Measurements from ENCODE around the gene CPA4. TPM values are rescaled to one million over a fixed set of nuclear protein-coding genes. Genes with fewer than 3 reads are reported as not detected.

Gene CPA4
- total RNA-seq, 1 experiment from 2014 or later: 22.1 TPM

GRCh38 chr7:130358471-130358870 lies 65.5 kb downstream of the CPA4 start:
- no peaks in the 10 kb centered on the region for H3K27me3 ChIP-seq (ENCODE audit: low read length)
- CTCF ChIA-PET: no interaction called here
- H3K9me3 ChIP-seq (ENCODE audit: low read length): peaks cover 4% of the 10 kb centered on the region; the same call in 1 of the 2 replicates
- no peak overlapping the region for H3K9ac ChIP-seq (ENCODE audit: low read length)
- peaks cover 35% of the 10 kb centered on the region for H3K4me1 ChIP-seq (ENCODE audit: insufficient read depth, low read length)
- no peak overlapping the region for H3K4me3 ChIP-seq (ENCODE audit: low read length)
- H3F3A ChIP-seq (ENCODE audit: low read length, unreplicated experiment): peaks cover 5% of the 10 kb centered on the region
- H4K20me1 ChIP-seq (ENCODE audit: low read length): no peaks in the 10 kb centered on the region
- H3K9me2 ChIP-seq (replicated peaks; ENCODE audit: low read length): no peaks in the 10 kb centered on the region
- intact Hi-C loops (cut with micrococcal nuclease): loop anchor here (5.0 kb wide), 1 partner anchor 286 kb away; the partner anchor contains the start of gene KLHDC10
- no TSS peak for BruUV-seq (replicated peaks)
- DNase-seq (no peak), ATAC-seq (no peak)
- no peaks in the 10 kb centered on the region for H3K79me2 ChIP-seq (ENCODE audit: low read length)
- H3K36me3 ChIP-seq (ENCODE audit: low read depth, low read length): no peaks in the 10 kb centered on the region
- POLR2A ChIA-PET (ENCODE audit: unreplicated experiment): no interaction called here
- H3K4me2 ChIP-seq (ENCODE audit: low read length): no peak overlapping the region
- H3K27ac ChIP-seq (ENCODE audit: low read length): no peak overlapping the region
- TF ChIP-seq EZH2phosphoT487 (IDR thresholded peaks at IDR 0.05; ENCODE audit: borderline replicate concordance, low read length) (no peak), EZH2 (IDR thresholded peaks at IDR 0.05; ENCODE audit: low read length, unreplicated experiment) (no peak)
- TF ChIP-seq, protein P1, sequence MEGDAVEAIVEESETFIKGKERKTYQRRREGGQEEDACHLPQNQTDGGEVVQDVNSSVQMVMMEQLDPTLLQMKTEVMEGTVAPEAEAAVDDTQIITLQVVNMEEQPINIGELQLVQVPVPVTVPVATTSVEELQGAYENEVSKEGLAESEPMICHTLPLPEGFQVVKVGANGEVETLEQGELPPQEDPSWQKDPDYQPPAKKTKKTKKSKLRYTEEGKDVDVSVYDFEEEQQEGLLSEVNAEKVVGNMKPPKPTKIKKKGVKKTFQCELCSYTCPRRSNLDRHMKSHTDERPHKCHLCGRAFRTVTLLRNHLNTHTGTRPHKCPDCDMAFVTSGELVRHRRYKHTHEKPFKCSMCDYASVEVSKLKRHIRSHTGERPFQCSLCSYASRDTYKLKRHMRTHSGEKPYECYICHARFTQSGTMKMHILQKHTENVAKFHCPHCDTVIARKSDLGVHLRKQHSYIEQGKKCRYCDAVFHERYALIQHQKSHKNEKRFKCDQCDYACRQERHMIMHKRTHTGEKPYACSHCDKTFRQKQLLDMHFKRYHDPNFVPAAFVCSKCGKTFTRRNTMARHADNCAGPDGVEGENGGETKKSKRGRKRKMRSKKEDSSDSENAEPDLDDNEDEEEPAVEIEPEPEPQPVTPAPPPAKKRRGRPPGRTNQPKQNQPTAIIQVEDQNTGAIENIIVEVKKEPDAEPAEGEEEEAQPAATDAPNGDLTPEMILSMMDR (conservative IDR thresholded peaks at IDR 0.05; ENCODE audit: low read depth, low read length): no peak
- no peak overlapping the region for H2AFZ ChIP-seq (ENCODE audit: low read length)

- H3K4me2 ChIP-seq (ENCODE audit: low read length): no peak overlapping the region
- ATAC-seq (no peak), DNase-seq (no peak)
- no TSS peak for BruUV-seq (replicated peaks)
- H3K36me3 ChIP-seq (ENCODE audit: low read depth, low read length): no peaks in the 10 kb centered on the region
- intact Hi-C loops (cut with micrococcal nuclease): loop anchor here (5.0 kb wide), 1 partner anchor 287 kb away; the partner anchor contains the start of gene KLHDC10
- TF ChIP-seq, protein P1 (conservative IDR thresholded peaks at IDR 0.05; ENCODE audit: low read depth, low read length): no peak
- no peak for TF ChIP-seq EZH2 (IDR thresholded peaks at IDR 0.05; ENCODE audit: low read length, unreplicated experiment)
- no peak for TF ChIP-seq EZH2phosphoT487 (IDR thresholded peaks at IDR 0.05; ENCODE audit: borderline replicate concordance, low read length)
- no peak overlapping the region for H3K9ac ChIP-seq (ENCODE audit: low read length)
- H2AFZ ChIP-seq (ENCODE audit: low read length): no peak overlapping the region
- no peaks in the 10 kb centered on the region for H4K20me1 ChIP-seq (ENCODE audit: low read length)
- peaks cover 44% of the 10 kb centered on the region for H3K4me1 ChIP-seq (ENCODE audit: insufficient read depth, low read length)
- H3K4me3 ChIP-seq (ENCODE audit: low read length): no peak overlapping the region
- CTCF ChIA-PET: no interaction called here
- H3K79me2 ChIP-seq (ENCODE audit: low read length): no peaks in the 10 kb centered on the region
- H3K27ac ChIP-seq (ENCODE audit: low read length): no peak overlapping the region
- H3K9me3 ChIP-seq (ENCODE audit: low read length): peaks cover 4% of the 10 kb centered on the region; the same call in 1 of the 2 replicates
- POLR2A ChIA-PET (ENCODE audit: unreplicated experiment): no interaction called here
- no peaks in the 10 kb centered on the region for H3K27me3 ChIP-seq (ENCODE audit: low read length)
- H3F3A ChIP-seq (ENCODE audit: low read length, unreplicated experiment): peaks cover 8% of the 10 kb centered on the region
- H3K9me2 ChIP-seq (replicated peaks; ENCODE audit: low read length): no peaks in the 10 kb centered on the region
Observed at GRCh38 chr7:130359276-130359857, 66.4 kb downstream of the CPA4 start.

DNA sequence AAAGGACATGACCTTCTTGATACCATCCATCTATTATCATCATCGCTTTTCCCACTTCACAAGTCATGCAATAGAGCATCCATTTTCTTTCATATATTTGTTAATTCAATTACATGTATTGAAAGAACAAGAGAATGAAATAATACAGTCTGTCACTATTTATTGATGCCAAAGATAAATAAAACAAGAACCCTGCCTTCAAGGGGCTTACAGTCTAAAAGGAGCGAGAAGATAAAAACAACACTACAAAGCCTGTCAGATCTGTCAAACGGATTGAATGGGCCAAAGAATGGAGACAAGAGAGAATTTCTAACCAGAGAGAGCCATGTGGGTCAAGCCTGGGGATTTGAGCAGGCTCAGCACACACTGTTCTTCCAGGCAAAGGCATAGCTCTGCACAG lies 67.6 kb downstream of the CPA4 start:
- H3K36me3 ChIP-seq (ENCODE audit: low read depth, low read length): no peaks in the 10 kb centered on the region
- TF ChIP-seq, protein P1 (conservative IDR thresholded peaks at IDR 0.05; ENCODE audit: low read depth, low read length): no peak
- TF ChIP-seq EZH2 (IDR thresholded peaks at IDR 0.05; ENCODE audit: low read length, unreplicated experiment) (no peak), EZH2phosphoT487 (IDR thresholded peaks at IDR 0.05; ENCODE audit: borderline replicate concordance, low read length) (no peak)
- H3K4me1 ChIP-seq (ENCODE audit: insufficient read depth, low read length): peaks cover 47% of the 10 kb centered on the region
- no peak for ATAC-seq
- H4K20me1 ChIP-seq (ENCODE audit: low read length): no peaks in the 10 kb centered on the region
- H3K9me3 ChIP-seq (ENCODE audit: low read length): peaks cover 4% of the 10 kb centered on the region; the same call in 1 of the 2 replicates
- no TSS peak for BruUV-seq (replicated peaks)
- H3K4me2 ChIP-seq (ENCODE audit: low read length): no peak overlapping the region
- DNase-seq: no peak
- ChIA-PET CTCF (no interaction called here), POLR2A (ENCODE audit: unreplicated experiment) (no interaction called here)
- no peak overlapping the region for H3K9ac ChIP-seq (ENCODE audit: low read length)
- no peak overlapping the region for H3K27ac ChIP-seq (ENCODE audit: low read length)
- no peak overlapping the region for H3K4me3 ChIP-seq (ENCODE audit: low read length)
- no peaks in the 10 kb centered on the region for H3K27me3 ChIP-seq (ENCODE audit: low read length)
- H3F3A ChIP-seq (ENCODE audit: low read length, unreplicated experiment): peaks cover 8% of the 10 kb centered on the region
- intact Hi-C loops (cut with micrococcal nuclease): no loop called here
- H2AFZ ChIP-seq (ENCODE audit: low read length): no peak overlapping the region
- H3K9me2 ChIP-seq (replicated peaks; ENCODE audit: low read length): no peaks in the 10 kb centered on the region
- H3K79me2 ChIP-seq (ENCODE audit: low read length): no peaks in the 10 kb centered on the region

Data from PC-3 (cell line).